ENCODE results near the gene KRTAP25-1. TPM values are rescaled to one million over a fixed set of nuclear protein-coding genes. Genes with fewer than 3 reads are reported as not detected.

The KRTAP25-1 gene
- total RNA-seq, 1 experiment from 2014 or later: not detected

GRCh38 chr21:30269803-30270530, 19.3 kb downstream of the KRTAP25-1 start:
- no peak overlapping the region for H3K4ac ChIP-seq (ENCODE audit: low read depth, low read length)
- WGBS (ENCODE audit: extremely low coverage, insufficient read length, low lambda C conversion rate): no CpG with 5 or more reads among the region's 3 CpGs
- no peak overlapping the region for H2BK5ac ChIP-seq (ENCODE audit: insufficient read length, low read length)

More at GRCh38 chr21:30269803-30270530, 19.3 kb downstream of the KRTAP25-1 start:
- no peak overlapping the region for H2AFZ ChIP-seq (ENCODE audit: low read length)
- no peak overlapping the region for H3K14ac ChIP-seq (ENCODE audit: insufficient read depth, low read length)
- Mint-ChIP-seq H3K27me3 (ENCODE audit: low read depth) (no peaks in the 10 kb centered on the region), H3K36me3 (ENCODE audit: insufficient read depth in 1 of 3, low read depth in 3 of 3) (no peaks in the 10 kb centered on the region; a peak in 1 of 7 replicates), H3K9me3 (peaks cover 0 to 6% of the 10 kb centered on the region in 2 experiments; a peak in 1 of 5 replicates), H3K27ac (no peak overlapping the region), H3K4me3 (no peak overlapping the region), H3K4me1 (peaks cover 0 to 4% of the 10 kb centered on the region in 2 experiments; a peak in 1 of 4 replicates)
- no peak overlapping the region for H2BK15ac ChIP-seq (ENCODE audit: low read depth, low read length)
- H2AK5ac ChIP-seq (ENCODE audit: insufficient read length, low read length): no peak overlapping the region
- no peak overlapping the region for H4K91ac ChIP-seq (ENCODE audit: insufficient read length, low read depth, low read length)
- no peak overlapping the region for H3K18ac ChIP-seq (ENCODE audit: insufficient read length, low read depth, low read length)
- H3K4me2 ChIP-seq (ENCODE audit: insufficient read depth, insufficient read length, low read length): no peak overlapping the region
- no peak overlapping the region for H3K9ac ChIP-seq (ENCODE audit: extremely low read depth, insufficient read length, low read length)
- no peak overlapping the region for H2BK120ac ChIP-seq (ENCODE audit: low read depth, low read length, poor library complexity, severe bottlenecking)
- no peaks in the 10 kb centered on the region for H3K79me1 ChIP-seq (ENCODE audit: insufficient read depth, low read depth, low read length, poor library complexity, severe bottlenecking)
- no peak for TF ChIP-seq CTCF (conservative IDR thresholded peaks at IDR 0.05)
- no peak overlapping the region for H4K5ac ChIP-seq (ENCODE audit: insufficient read length, low read depth, low read length)
- no peaks in the 10 kb centered on the region for H3K79me2 ChIP-seq (ENCODE audit: insufficient read depth, low read length)
- H3K23ac ChIP-seq (ENCODE audit: insufficient read length, low read depth, low read length): no peak overlapping the region
- H3K4me1 ChIP-seq (ENCODE audit: insufficient read depth, low read length): no peaks in the 10 kb centered on the region
- no peaks in the 10 kb centered on the region for H3K27me3 ChIP-seq (ENCODE audit: insufficient read depth, low read length)
- H4K8ac ChIP-seq (replicated peaks; ENCODE audit: insufficient read length, low read depth, low read length): no peak overlapping the region
- no peak overlapping the region for H3K27ac ChIP-seq (ENCODE audit: insufficient read length, low read depth, low read length)
- no peaks in the 10 kb centered on the region for H4K20me1 ChIP-seq (ENCODE audit: control insufficient read depth, insufficient read depth, insufficient read length)
- H3K23me2 ChIP-seq (ENCODE audit: insufficient read length, low read depth, low read length, poor library complexity, severe bottlenecking): no peaks in the 10 kb centered on the region
- no peak overlapping the region for H2BK20ac ChIP-seq (ENCODE audit: low read depth, low read length, poor library complexity, severe bottlenecking)
- H3T11ph ChIP-seq (ENCODE audit: low read length): no peak overlapping the region
- no peak overlapping the region for H2BK12ac ChIP-seq (ENCODE audit: insufficient read length, low read depth, low read length)
- no peak for DNase-seq
- no peak overlapping the region for H3K56ac ChIP-seq (ENCODE audit: insufficient read length, low read depth, low read length)
- no peaks in the 10 kb centered on the region for H3K9me3 ChIP-seq (ENCODE audit: control insufficient read depth, low read depth, low read length)

Data from H9 (cell line).